Small intestine (tissue), 16 donors: ENCODE results near the gene LRRC66. TPM values are rescaled to one million over a fixed set of nuclear protein-coding genes. Genes with fewer than 3 reads are reported as not detected.

Experiments used
- DNase-seq, 2 donors: peaks; one replicate each; pipeline versions ENCODE4 v3.0.0 to v3.0.0-alpha.2; 2013
- FAIRE-seq: peaks from 2 replicates; lab custom pipeline; 2012; peaks lifted over from hg19 to GRCh38; lab: Jason Lieb, UNC
- H3K27ac ChIP-seq, 3 donors: one replicate each; pipeline ENCODE4 v1.5.1; 2013; ENCODE audit warnings: low read length in 2 of 3, mild to moderate bottlenecking in 2 of 3, control low read depth in 1 of 3, inconsistent platforms in 1 of 3, low read depth in 1 of 3, moderate library complexity in 1 of 3
- H3K27me3 ChIP-seq, 3 donors: one replicate each; pipeline ENCODE4 v1.6.1; 2013; ENCODE audit warnings: low read length in 3 of 3, inconsistent platforms in 1 of 3; ENCODE audit not compliant: control insufficient read depth in 3 of 3, insufficient read depth in 3 of 3
- H3K36me3 ChIP-seq, 3 donors: one replicate each; pipeline ENCODE4 v1.6.1; 2013; ENCODE audit warnings: low read length in 3 of 3, inconsistent platforms in 1 of 3, low read depth in 1 of 3, mild to moderate bottlenecking in 1 of 3, moderate library complexity in 1 of 3; ENCODE audit not compliant: control insufficient read depth in 3 of 3, insufficient read depth in 2 of 3
- H3K4me1 ChIP-seq, 3 donors: one replicate each; pipeline ENCODE4 v1.6.1; 2013; ENCODE audit warnings: low read length in 2 of 3, inconsistent platforms in 1 of 3, low read depth in 1 of 3, mild to moderate bottlenecking in 1 of 3, moderate library complexity in 1 of 3; ENCODE audit not compliant: control insufficient read depth in 3 of 3, insufficient read depth in 2 of 3
- H3K4me3 ChIP-seq, 3 donors: one replicate each; pipeline ENCODE4 v1.5.1; 2013; ENCODE audit warnings: low read length in 3 of 3, control low read depth in 1 of 3, inconsistent platforms in 1 of 3, low read depth in 1 of 3, mild to moderate bottlenecking in 1 of 3, moderate library complexity in 1 of 3
- H3K9me3 ChIP-seq, 2 donors: one replicate each; pipeline ENCODE4 v1.6.1; 2013; ENCODE audit warnings: low read depth in 1 of 2, low read length in 1 of 2; ENCODE audit not compliant: control insufficient read depth in 2 of 2, insufficient read depth in 1 of 2
- WGBS, 3 donors: extraction: QIAGEN DNeasy Blood & Tissue Kit; methylation state at CpG; one replicate each; pipeline ENCODE4 v1.1.7; 2013; 5-methylcytosine and 5-hydroxymethylcytosine counted together
- long read RNA-seq, 10 donors: transcript quantifications; one replicate each; lab custom pipeline, GENCODE V29; 2026
- polyA plus RNA-seq, 4 donors: library from polyadenylated mRNA; stranded (reverse) in 3 of 4; unstranded in 1 of 4; fragments of 200-250 nt in 3 of 4; fragments of 120-200 nt in 1 of 4; gene quantifications; one replicate each; pipeline versions ENCODE4 v1.2.1 to v1.2.3, GENCODE V29; 2013
- donor health status: healthy with polysubstance abuse.
- donor health status: control.
- donor health status: control.
- donor health status: Bipolar disorder and iron deficiency.
- donor health status: healthy.

LRRC66 gene, protein sequence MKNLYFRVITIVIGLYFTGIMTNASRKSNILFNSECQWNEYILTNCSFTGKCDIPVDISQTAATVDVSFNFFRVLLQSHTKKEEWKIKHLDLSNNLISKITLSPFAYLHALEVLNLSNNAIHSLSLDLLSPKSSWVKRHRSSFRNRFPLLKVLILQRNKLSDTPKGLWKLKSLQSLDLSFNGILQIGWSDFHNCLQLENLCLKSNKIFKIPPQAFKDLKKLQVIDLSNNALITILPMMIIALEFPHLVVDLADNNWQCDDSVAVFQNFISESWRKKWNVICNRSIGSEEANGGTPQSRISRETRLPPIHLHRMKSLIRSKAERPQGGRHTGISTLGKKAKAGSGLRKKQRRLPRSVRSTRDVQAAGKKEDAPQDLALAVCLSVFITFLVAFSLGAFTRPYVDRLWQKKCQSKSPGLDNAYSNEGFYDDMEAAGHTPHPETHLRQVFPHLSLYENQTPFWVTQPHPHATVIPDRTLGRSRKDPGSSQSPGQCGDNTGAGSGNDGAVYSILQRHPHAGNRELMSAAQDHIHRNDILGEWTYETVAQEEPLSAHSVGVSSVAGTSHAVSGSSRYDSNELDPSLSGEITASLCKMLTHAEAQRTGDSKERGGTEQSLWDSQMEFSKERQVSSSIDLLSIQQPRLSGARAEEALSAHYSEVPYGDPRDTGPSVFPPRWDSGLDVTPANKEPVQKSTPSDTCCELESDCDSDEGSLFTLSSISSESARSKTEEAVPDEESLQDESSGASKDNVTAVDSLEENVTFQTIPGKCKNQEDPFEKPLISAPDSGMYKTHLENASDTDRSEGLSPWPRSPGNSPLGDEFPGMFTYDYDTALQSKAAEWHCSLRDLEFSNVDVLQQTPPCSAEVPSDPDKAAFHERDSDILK
- polyA plus RNA-seq: 10 to 100 TPM; 10.8 to 16.8 (median 12.9) TPM
- long read RNA-seq, donor 1: 0 reads
- long read RNA-seq, donor 2: 0 reads
- long read RNA-seq, donor 3: 0 reads
- long read RNA-seq, donor 4: 0 reads
- long read RNA-seq, donor 5: 0 reads
- long read RNA-seq, donor 6: 0 reads
- long read RNA-seq, donor 7: 0 reads
- long read RNA-seq, donor 8: 0 reads
- long read RNA-seq, donor 9: 0 reads
- long read RNA-seq, donor 10, partial matches to known transcripts: 0 of 1 reads
- long read RNA-seq, donor 10, other reads (novel, unspliced or antisense): 0 of 1 reads

- 16 to 67% (median 40%) methylated on average over 6 of the region's 6 CpGs for WGBS, 3 donors
- peak; percentile 64 to 94 for DNase-seq
Measured at GRCh38 chr4:52019936-52020657, at the start of gene LRRC66. Gene LRRC66, minus strand, starts transcription at chr4:52020363. Its CDS starts 2,750 bp downstream, at chr4:52017613.

GRCh38 chr4:52069571-52069970 is 49.4 kb upstream of the LRRC66 start:
- Histone ChIP-seq H3K4me3 (no peak overlapping the region), H3K27ac (no peak overlapping the region), H3K27me3 (no peaks in the 10 kb centered on the region), H3K4me1 (no peaks in the 10 kb centered on the region), H3K9me3 (no peaks in the 10 kb centered on the region), H3K36me3 (no peaks in the 10 kb centered on the region)
- FAIRE-seq (no peak), DNase-seq (no peak)
- 46 to 88% (median 82%) methylated on average over 1 of the region's 1 CpG for WGBS, 3 donors

More at GRCh38 chr4:52019936-52020657, at the start of gene LRRC66:
- Histone ChIP-seq H3K36me3 (peaks cover 0 to 12% (median 2%) of the 10 kb centered on the region in 3 donors), H3K27ac (peak within 1 kb of the TSS; percentile 56 to 84 (median 83)), H3K4me1 (peaks cover 0 to 18% (median 0%) of the 10 kb centered on the region in 3 donors), H3K27me3 (no peaks in the 10 kb centered on the region), H3K9me3 (no peaks in the 10 kb centered on the region), H3K4me3 (peak within 1 kb of the TSS in 1 of 3 donors; percentile 26)
- FAIRE-seq: no peak

GRCh38 chr4:52059372-52059771 is 39.2 kb upstream of the LRRC66 start:
- Histone ChIP-seq H3K4me1 (no peaks in the 10 kb centered on the region), H3K9me3 (no peaks in the 10 kb centered on the region), H3K27me3 (peaks cover 0 to 5% (median 0%) of the 10 kb centered on the region in 3 donors), H3K36me3 (no peaks in the 10 kb centered on the region), H3K4me3 (no peak overlapping the region), H3K27ac (no peak overlapping the region)
- WGBS, 3 donors: 10 to 58% (median 35%) methylated on average over 3 of the region's 3 CpGs
- peak in 1 of 2 donors; percentile 90 for DNase-seq
- peak; percentile 36 for FAIRE-seq

DNA sequence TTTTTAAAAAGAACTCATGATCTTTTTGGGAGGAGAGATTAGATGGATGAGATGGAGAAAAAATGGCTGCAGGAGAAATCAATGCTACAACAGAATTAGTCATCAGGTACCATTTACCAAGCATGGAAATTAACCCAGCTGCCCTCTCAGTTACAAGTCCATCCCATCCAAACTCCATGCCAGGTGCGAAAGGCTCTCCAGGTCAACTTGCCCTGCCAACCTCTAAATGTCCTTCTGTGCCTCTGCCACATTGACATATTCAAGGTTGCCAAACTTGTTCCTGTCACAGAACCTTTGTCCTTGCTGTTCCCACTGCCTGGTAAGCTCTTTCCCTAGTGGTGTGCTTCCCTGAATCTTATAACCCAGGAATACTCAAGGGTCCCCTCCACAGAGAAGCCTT is 38.1 kb upstream of the LRRC66 start:
- WGBS, 3 donors: 85 to 90% (median 87%) methylated on average over 1 of the region's 1 CpG
- FAIRE-seq (no peak), DNase-seq (no peak)
- Histone ChIP-seq H3K9me3 (no peaks in the 10 kb centered on the region), H3K27me3 (no peaks in the 10 kb centered on the region), H3K27ac (no peak overlapping the region), H3K4me1 (no peaks in the 10 kb centered on the region), H3K4me3 (no peak overlapping the region), H3K36me3 (no peaks in the 10 kb centered on the region)

- peaks cover 0 to 4% (median 0%) of the 10 kb centered on the region in 3 donors for H3K4me1 ChIP-seq
- FAIRE-seq (no peak), DNase-seq (no peak)
- H3K36me3 ChIP-seq: no peaks in the 10 kb centered on the region
- peaks cover 0 to 3% of the 10 kb centered on the region in 2 donors for H3K9me3 ChIP-seq
- peaks cover 0 to 6% (median 0%) of the 10 kb centered on the region in 3 donors for H3K27me3 ChIP-seq
- H3K4me3 ChIP-seq: no peak overlapping the region
- no peak overlapping the region for H3K27ac ChIP-seq
Measured at GRCh38 chr4:52057196-52057595, 37.0 kb upstream of the LRRC66 start.

DNA sequence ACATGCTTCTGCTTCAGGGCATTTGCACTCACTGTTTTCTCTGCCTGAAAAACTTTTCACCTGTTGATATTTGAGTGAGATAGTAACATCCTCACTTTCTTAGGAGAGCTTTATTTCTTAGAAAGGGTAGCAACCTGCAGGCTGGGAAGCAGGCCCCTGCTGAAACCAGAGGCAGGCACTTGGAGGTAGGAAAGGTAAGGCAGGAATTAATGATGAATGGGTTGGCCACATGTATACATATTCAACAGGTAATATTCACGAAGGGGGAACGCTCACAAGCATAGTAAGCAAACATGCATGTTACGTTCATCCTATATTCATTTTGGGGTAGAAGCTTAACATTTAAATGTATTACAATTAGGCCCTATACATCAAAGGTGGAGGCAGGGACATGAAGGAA is 34.1 kb upstream of the LRRC66 start:
- FAIRE-seq (no peak), DNase-seq (no peak)
- H3K4me1 ChIP-seq: peaks cover 0 to 5% (median 0%) of the 10 kb centered on the region in 3 donors
- peaks cover 0 to 19% (median 0%) of the 10 kb centered on the region in 3 donors for H3K27me3 ChIP-seq
- H3K36me3 ChIP-seq: no peaks in the 10 kb centered on the region
- 95 to 97% (median 95%) methylated on average over 3 of the region's 3 CpGs for WGBS, 3 donors
- H3K27ac ChIP-seq: no peak overlapping the region
- H3K9me3 ChIP-seq: peaks cover 0 to 12% of the 10 kb centered on the region in 2 donors
- no peak overlapping the region for H3K4me3 ChIP-seq

DNA sequence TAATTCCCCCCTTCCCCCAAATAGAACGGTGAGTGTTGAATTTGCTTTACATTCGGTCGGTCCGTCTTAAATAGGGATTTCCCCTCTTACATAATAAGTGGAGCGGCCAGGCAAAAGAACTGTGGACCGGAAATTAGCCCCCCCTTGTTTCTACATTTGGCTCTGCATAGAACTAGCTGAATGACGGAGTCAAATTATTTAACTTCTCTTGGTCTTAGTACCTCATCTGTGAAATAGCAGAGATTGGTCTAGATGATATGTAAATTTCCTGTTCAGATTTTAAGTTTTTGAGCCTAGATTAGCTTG is 32.3 kb upstream of the LRRC66 start:
- Histone ChIP-seq H3K27ac (no peak overlapping the region), H3K36me3 (no peaks in the 10 kb centered on the region)
- no peak for FAIRE-seq

More for the DNA sequence above, 32.3 kb upstream of the LRRC66 start:
- H3K9me3 ChIP-seq: peaks cover 0 to 13% of the 10 kb centered on the region in 2 donors
- H3K27me3 ChIP-seq: peaks cover 0 to 22% (median 0%) of the 10 kb centered on the region in 3 donors
- no peak overlapping the region for H3K4me3 ChIP-seq
- H3K4me1 ChIP-seq: peaks cover 0 to 5% (median 0%) of the 10 kb centered on the region in 3 donors
- WGBS, 3 donors: 41 to 67% (median 58%) methylated on average over 7 of the region's 7 CpGs
- no peak for DNase-seq
